Measurements from ENCODE around the gene NEBL. TPM values are rescaled to one million over a fixed set of nuclear protein-coding genes. Genes with fewer than 3 reads are reported as not detected.

NEBL gene
- total RNA-seq, 2 donors from 2014 or later: 18.5 to 40.7 TPM

GRCh38 chr10:20817646-20818045 is 79.5 kb downstream of the NEBL start:
- H3K4me3 ChIP-seq: no peak overlapping the region
- intact Hi-C loops (cut with DNase I): no loop called here
- 95 to 98% methylated on average over 5 of the region's 5 CpGs for WGBS, 2 donors
- no peaks in the 10 kb centered on the region for H3K4me1 ChIP-seq
- no peaks in the 10 kb centered on the region for H3K27me3 ChIP-seq
- no peaks in the 10 kb centered on the region for H3K36me3 ChIP-seq (replicated peaks in 1 of 2; ENCODE audit: insufficient read depth in 1 of 2, low read depth in 2 of 2)
- no peak overlapping the region for H3K27ac ChIP-seq
- ATAC-seq: no peak
- DNase-seq: no peak
- no peaks in the 10 kb centered on the region for H3K9me3 ChIP-seq
- TF ChIP-seq CTCF (IDR thresholded peaks at IDR 0.05) (no peak), POLR2A (IDR thresholded peaks at IDR 0.05) (no peak)

- no peak for ATAC-seq
- WGBS, 2 donors: 87 to 91% methylated on average over 3 of the region's 3 CpGs
- TF ChIP-seq POLR2A (IDR thresholded peaks at IDR 0.05): no peak
- no peak for TF ChIP-seq CTCF (IDR thresholded peaks at IDR 0.05)
- H3K9me3 ChIP-seq: no peaks in the 10 kb centered on the region
- H3K27me3 ChIP-seq: no peaks in the 10 kb centered on the region
- no peaks in the 10 kb centered on the region for H3K4me1 ChIP-seq
- DNase-seq: no peak
- intact Hi-C loops (cut with DNase I): no loop called here
- no peak overlapping the region for H3K27ac ChIP-seq
- no peak overlapping the region for H3K4me3 ChIP-seq
- H3K36me3 ChIP-seq (replicated peaks in 1 of 2; ENCODE audit: insufficient read depth in 1 of 2, low read depth in 2 of 2): no peaks in the 10 kb centered on the region
Observed at GRCh38 chr10:20817116-20817515, 80.0 kb downstream of the NEBL start.

- no peak overlapping the region for H3K27ac ChIP-seq
- intact Hi-C loops (cut with DNase I): no loop called here
- no peak for ATAC-seq
Observed at GRCh38 chr10:20814116-20814515, 83.0 kb downstream of the NEBL start.

GRCh38 chr10:20811131-20811530 is 86.0 kb downstream of the NEBL start:
- Histone ChIP-seq H3K27ac (no peak overlapping the region), H3K4me1 (no peaks in the 10 kb centered on the region), H3K9me3 (no peaks in the 10 kb centered on the region), H3K36me3 (replicated peaks in 1 of 2; ENCODE audit: insufficient read depth in 1 of 2, low read depth in 2 of 2) (no peaks in the 10 kb centered on the region), H3K27me3 (no peaks in the 10 kb centered on the region), H3K4me3 (no peak overlapping the region)
- WGBS, 2 donors: 81 to 91% methylated on average over 2 of the region's 2 CpGs
- no peak for TF ChIP-seq POLR2A (IDR thresholded peaks at IDR 0.05)
- TF ChIP-seq CTCF (IDR thresholded peaks at IDR 0.05): no peak
- ATAC-seq (no peak), DNase-seq (no peak)
- intact Hi-C loops (cut with DNase I): no loop called here

More at GRCh38 chr10:20814116-20814515, 83.0 kb downstream of the NEBL start:
- H3K9me3 ChIP-seq: no peaks in the 10 kb centered on the region
- no peaks in the 10 kb centered on the region for H3K4me1 ChIP-seq
- no peak overlapping the region for H3K4me3 ChIP-seq
- no peak for DNase-seq
- no peaks in the 10 kb centered on the region for H3K27me3 ChIP-seq
- WGBS, 2 donors: 90 to 94% methylated on average over 5 of the region's 5 CpGs
- no peak for TF ChIP-seq CTCF (IDR thresholded peaks at IDR 0.05)
- TF ChIP-seq POLR2A (IDR thresholded peaks at IDR 0.05): no peak
- H3K36me3 ChIP-seq (replicated peaks in 1 of 2; ENCODE audit: insufficient read depth in 1 of 2, low read depth in 2 of 2): no peaks in the 10 kb centered on the region

- Histone ChIP-seq H3K4me1 (no peaks in the 10 kb centered on the region), H3K4me3 (no peak overlapping the region), H3K27me3 (no peaks in the 10 kb centered on the region), H3K9me3 (no peaks in the 10 kb centered on the region), H3K36me3 (replicated peaks in 1 of 2; ENCODE audit: insufficient read depth in 1 of 2, low read depth in 2 of 2) (no peaks in the 10 kb centered on the region), H3K27ac (no peak overlapping the region)
- DNase-seq (no peak), ATAC-seq (no peak)
- intact Hi-C loops (cut with DNase I): no loop called here
- TF ChIP-seq CTCF (IDR thresholded peaks at IDR 0.05) (no peak), POLR2A (IDR thresholded peaks at IDR 0.05) (no peak)
- 84 to 92% methylated on average over 2 of the region's 2 CpGs for WGBS, 2 donors
Observed at GRCh38 chr10:20809631-20810030, 87.5 kb downstream of the NEBL start.
